OCI-LY1 (cell line): ENCODE results near the gene ANKMY1.

Source experiments
- H2AFZ ChIP-seq: fragments of 200-600 bp; sonication (generic), shearing (Covaris generic); 2 replicates; pipeline ENCODE4 v1.6.0; 2014; ENCODE audit warnings: antibody characterized with exemption, mild to moderate bottlenecking, low read length
- H3F3A ChIP-seq: fragments of 200-600 bp; sonication (generic), shearing (Covaris generic); 2 replicates; pipeline ENCODE4 v1.6.0; 2014; ENCODE audit warnings: mild to moderate bottlenecking, antibody characterized with exemption, low read length, moderate library complexity; ENCODE audit not compliant: insufficient read depth
- H3K27ac ChIP-seq: fragments of 200-600 bp; sonication (generic); 2 replicates; pipeline ENCODE4 v1.5.1; 2014; ENCODE audit warnings: low read length, mixed run types, mild to moderate bottlenecking, low read depth; ENCODE audit not compliant: poor library complexity, severe bottlenecking
- H3K27me3 ChIP-seq: fragments of 200-600 bp; sonication (generic); 2 replicates; pipeline ENCODE4 v1.6.0; 2014; ENCODE audit warnings: antibody characterized with exemption, mild to moderate bottlenecking, low read length, moderate library complexity; ENCODE audit not compliant: insufficient read depth
- H3K36me3 ChIP-seq: fragments of 200-600 bp; sonication (generic); 2 replicates; pipeline ENCODE4 v1.6.1; 2014; ENCODE audit warnings: mild to moderate bottlenecking, antibody characterized with exemption, low read length, moderate library complexity, mixed read lengths; ENCODE audit not compliant: insufficient read depth
- H3K4me1 ChIP-seq: fragments of 200-600 bp; sonication (generic); 2 replicates; pipeline ENCODE4 v1.5.1; 2014; ENCODE audit warnings: mild to moderate bottlenecking, low read length, moderate library complexity; ENCODE audit not compliant: insufficient read depth, severe bottlenecking
- H3K4me2 ChIP-seq: fragments of 200-600 bp; sonication (generic), shearing (Covaris generic); 2 replicates; pipeline ENCODE4 v1.6.1; 2014; ENCODE audit warnings: low read length
- H3K4me3 ChIP-seq: fragments of 200-600 bp; sonication (generic); 2 replicates; pipeline ENCODE4 v1.5.1; 2014; ENCODE audit warnings: low read length, low read depth, mild to moderate bottlenecking, mixed read lengths; ENCODE audit not compliant: poor library complexity, severe bottlenecking
- H3K79me2 ChIP-seq: fragments of 200-600 bp; shearing (Covaris generic); 2 replicates; pipeline ENCODE4 v1.6.1; 2016; ENCODE audit warnings: mixed run types, low read length, mixed read lengths; ENCODE audit not compliant: insufficient read depth
- H3K9ac ChIP-seq: fragments of 200-600 bp; sonication (generic), shearing (Covaris generic); 2 replicates; pipeline ENCODE4 v1.6.1; 2014; ENCODE audit warnings: mild to moderate bottlenecking, low read length, mixed read lengths
- H3K9me2 ChIP-seq: fragments of 200-600 bp; sonication (generic), shearing (Covaris generic); 2 replicates; pipeline ENCODE4 v1.6.1; 2014; ENCODE audit warnings: low read depth, mild to moderate bottlenecking, low read length, mixed read lengths
- H3K9me3 ChIP-seq: fragments of 200-600 bp; shearing (Covaris generic); 2 replicates; pipeline ENCODE4 v1.6.1; 2014; ENCODE audit warnings: low read length, mixed read lengths
- H4K20me1 ChIP-seq: fragments of 200-600 bp; sonication (generic), shearing (Covaris generic); 2 replicates; pipeline ENCODE4 v1.6.0; 2016; ENCODE audit warnings: mild to moderate bottlenecking, low read length; ENCODE audit not compliant: insufficient read depth
- CTCF ChIP-seq: fragments of 200-600 bp; sonication (generic), shearing (Covaris generic); IDR thresholded peaks from 2 replicates; pipeline ENCODE4 v1.5.1; 2017; ENCODE audit warnings: mild to moderate bottlenecking, antibody characterized with exemption, low read length, moderate library complexity, mixed read lengths
- EZH2 ChIP-seq: fragments of 200-600 bp; sonication (generic), shearing (Covaris generic); IDR thresholded peaks from 2 replicates; pipeline ENCODE4 v1.8.0; 2017; ENCODE audit warnings: borderline replicate concordance, mixed run types, mild to moderate bottlenecking, antibody characterized with exemption, low read length, moderate library complexity, mixed read lengths

Gene ANKMY1

GRCh38 chr2:240553956-240554480 is 3.8 kb downstream of the ANKMY1 start:
- no peak overlapping the region for H3K4me2 ChIP-seq
- no peaks in the 10 kb centered on the region for H3K9me2 ChIP-seq
- no peak overlapping the region for H2AFZ ChIP-seq
- H3K4me1 ChIP-seq = peaks cover 19% of the 10 kb centered on the region
- H3K4me3 ChIP-seq = no peak overlapping the region
- H3K27ac ChIP-seq = no peak overlapping the region
- TF ChIP-seq EZH2 (no peak), CTCF (no peak)
- H3K27me3 ChIP-seq = no peaks in the 10 kb centered on the region
- no peaks in the 10 kb centered on the region for H3K79me2 ChIP-seq
- no peaks in the 10 kb centered on the region; the same call in 1 of the 2 replicates for H3F3A ChIP-seq
- peaks cover 41% of the 10 kb centered on the region for H3K36me3 ChIP-seq
- H3K9ac ChIP-seq = no peak overlapping the region
- no peaks in the 10 kb centered on the region for H4K20me1 ChIP-seq
- peaks cover 8% of the 10 kb centered on the region; the same call in 1 of the 2 replicates for H3K9me3 ChIP-seq

- H3K4me3 ChIP-seq = no peak overlapping the region
- H3K27me3 ChIP-seq = no peaks in the 10 kb centered on the region
- TF ChIP-seq CTCF (no peak), EZH2 (no peak)
- no peaks in the 10 kb centered on the region; the same call in 1 of the 2 replicates for H3F3A ChIP-seq
- no peaks in the 10 kb centered on the region for H4K20me1 ChIP-seq
- no peak overlapping the region for H2AFZ ChIP-seq
- no peak overlapping the region for H3K27ac ChIP-seq
- no peak overlapping the region for H3K4me2 ChIP-seq
- no peaks in the 10 kb centered on the region for H3K79me2 ChIP-seq
- H3K36me3 ChIP-seq = peaks cover 41% of the 10 kb centered on the region
- H3K9me2 ChIP-seq = no peaks in the 10 kb centered on the region
- H3K9ac ChIP-seq = no peak overlapping the region
- no peaks in the 10 kb centered on the region for H3K4me1 ChIP-seq
- peaks cover 8% of the 10 kb centered on the region; the same call in 1 of the 2 replicates for H3K9me3 ChIP-seq
Measured at GRCh38 chr2:240551811-240552210, 6.0 kb downstream of the ANKMY1 start.

GRCh38 chr2:240551288-240551687 is 6.5 kb downstream of the ANKMY1 start:
- H3K4me1 ChIP-seq = no peaks in the 10 kb centered on the region
- no peaks in the 10 kb centered on the region; the same call in 1 of the 2 replicates for H3F3A ChIP-seq
- H3K27me3 ChIP-seq = no peaks in the 10 kb centered on the region
- no peak overlapping the region for H3K27ac ChIP-seq
- TF ChIP-seq CTCF (no peak), EZH2 (no peak)
- H3K4me2 ChIP-seq = no peak overlapping the region
- no peaks in the 10 kb centered on the region for H3K79me2 ChIP-seq
- H3K36me3 ChIP-seq = peaks cover 41% of the 10 kb centered on the region
- no peak overlapping the region for H3K9ac ChIP-seq
- no peaks in the 10 kb centered on the region for H4K20me1 ChIP-seq
- no peaks in the 10 kb centered on the region for H3K9me2 ChIP-seq
- no peak overlapping the region for H3K4me3 ChIP-seq
- no peak overlapping the region for H2AFZ ChIP-seq
- peaks cover 8% of the 10 kb centered on the region; the same call in 1 of the 2 replicates for H3K9me3 ChIP-seq
